GM18873 (cell line): ENCODE measurements around the gene ZNF514.
"Not testable (repeated sequence)": the region's sequence is repeated elsewhere in the genome, so short reads cannot be mapped to it uniquely, and the experiment has no call there.

Experiments used
- ATAC-seq: cut with Tn5 transposase; IDR thresholded peaks from one replicate; pipeline ENCODE4 v1.9.1; 2021; ENCODE audit warnings: mild to moderate bottlenecking, moderate library complexity, moderate number of reproducible peaks; ENCODE audit not compliant: unreplicated experiment, low FRiP score

ZNF514 gene

DNA sequence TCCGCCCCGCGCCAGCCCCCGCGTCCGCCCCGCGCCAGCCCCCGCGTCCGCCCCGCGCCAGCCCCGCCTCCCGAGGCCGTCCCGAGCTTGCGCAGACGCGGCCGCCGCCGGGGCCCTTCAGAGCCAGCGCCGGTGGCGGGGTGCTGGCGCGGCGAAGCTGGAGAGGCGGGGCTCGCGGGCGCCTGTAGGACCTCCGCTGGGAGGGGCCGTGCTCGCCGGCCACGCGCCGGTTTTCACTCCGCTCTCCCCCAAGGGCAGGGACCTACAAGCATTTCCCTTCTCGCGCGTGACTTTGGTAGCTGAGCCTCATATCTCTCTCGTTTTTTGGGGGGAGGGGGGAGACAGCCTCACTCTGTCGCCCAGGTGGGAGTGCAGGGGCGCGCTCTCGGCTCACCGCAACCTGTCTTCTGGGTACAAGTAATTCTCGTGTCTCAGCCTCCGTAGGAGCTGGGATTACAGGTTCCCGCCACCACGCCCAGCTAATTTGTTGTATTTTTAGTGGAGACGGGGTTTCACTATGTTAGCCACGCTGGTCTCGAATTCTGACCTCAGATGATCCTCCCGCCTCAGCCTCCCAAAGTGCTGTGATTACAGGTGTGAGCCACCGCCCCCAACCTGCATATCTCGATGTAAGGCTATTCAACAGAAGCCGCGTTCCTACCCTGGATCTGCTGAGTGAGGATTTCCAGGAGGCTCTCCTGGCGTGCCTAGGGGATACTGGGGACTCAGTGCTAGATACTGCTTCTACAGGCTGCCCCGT, at the start of gene ZNF514:
TSS of gene ZNF514 (minus strand) at position 159 of the 760 bp plus-strand sequence. CDS start 6,595 bp downstream, outside the sequence.
- ATAC-seq: peak; percentile 49

- ATAC-seq: no peak
These were observed 48.5 kb upstream of the ZNF514 start for GRCh38 chr2:95208106-95208505.

DNA sequence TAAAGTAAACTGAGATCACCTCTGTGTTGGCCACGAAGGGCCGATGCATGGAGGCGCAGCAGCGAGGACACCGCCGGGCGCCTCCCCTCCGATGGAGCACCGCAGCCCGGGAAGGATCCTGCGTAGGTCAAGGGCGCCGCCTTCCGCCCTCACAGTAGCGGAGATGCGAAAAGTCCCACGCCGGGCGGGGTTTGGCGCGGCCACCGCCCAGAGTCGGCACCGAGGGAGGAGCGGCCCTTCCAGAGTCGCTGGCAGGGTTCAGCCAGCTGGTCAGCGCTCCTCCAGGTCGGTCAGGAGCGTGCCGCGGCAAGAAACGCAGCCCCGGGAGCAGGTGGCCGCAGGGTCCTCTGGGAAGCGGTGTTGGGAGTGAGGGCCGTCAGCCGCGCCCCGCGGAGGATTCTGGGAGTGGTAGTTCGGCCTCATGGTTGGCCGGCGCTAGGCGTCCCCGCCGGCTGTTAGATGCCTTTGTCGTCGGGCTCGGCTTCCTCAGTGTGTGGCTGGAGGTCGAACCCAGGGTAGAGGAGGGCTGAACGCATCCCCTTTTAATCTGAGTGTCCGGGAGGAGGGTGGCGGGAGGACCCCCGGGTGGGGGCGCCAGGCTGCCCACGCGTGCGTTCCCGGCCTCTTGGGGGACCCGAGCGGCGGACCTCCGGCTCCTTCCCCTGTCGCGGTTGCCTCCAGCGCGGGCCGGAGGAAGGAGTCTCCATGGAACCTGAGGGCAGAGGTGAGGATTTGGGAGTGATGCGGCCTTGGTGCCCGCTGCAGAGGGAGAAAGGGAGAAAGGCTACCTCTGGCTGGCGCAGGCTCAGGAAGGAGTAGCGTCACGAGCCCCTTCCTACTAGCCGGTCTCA, 47.7 kb upstream of the ZNF514 start, which contains the start of gene ZNF892:
TSS of gene ZNF892 (plus strand) at position 411 of the 851 bp plus-strand sequence. CDS start at position 706, 295 bp downstream.
- peak; percentile 97 for ATAC-seq

GRCh38 chr2:95206096-95206495, 46.4 kb upstream of the ZNF514 start:
- no peak for ATAC-seq

GRCh38 chr2:95204396-95204795, 44.7 kb upstream of the ZNF514 start:
- no peak for ATAC-seq

- no peak for ATAC-seq
These were observed 44.3 kb upstream of the ZNF514 start for GRCh38 chr2:95203911-95204310.

- ATAC-seq: not testable (repeated sequence)
These were observed 33.3 kb upstream of the ZNF514 start for GRCh38 chr2:95192956-95193355.

- no peak for ATAC-seq
These were observed 26.3 kb upstream of the ZNF514 start for GRCh38 chr2:95185973-95186372.

DNA sequence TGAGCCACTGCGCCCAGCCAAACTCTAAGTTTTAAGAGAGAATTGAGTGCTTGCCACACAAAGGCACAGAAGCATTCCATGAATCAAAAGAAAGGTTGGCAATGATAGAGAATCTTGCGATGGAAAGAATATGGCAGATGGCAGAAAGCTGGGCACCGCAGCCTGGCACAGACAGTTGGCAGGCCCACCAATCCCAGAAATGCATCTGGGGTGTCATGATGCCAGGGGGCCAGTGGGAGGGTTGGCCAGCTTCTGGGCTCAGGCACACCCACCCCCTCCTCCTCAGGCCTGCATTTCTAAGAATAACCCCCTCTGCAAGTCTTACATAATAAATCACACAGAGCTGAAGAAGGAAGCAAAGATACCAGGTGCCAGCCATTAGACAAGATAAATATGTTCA, 25.5 kb upstream of the ZNF514 start:
- no peak for ATAC-seq

GRCh38 chr2:95181774-95182173, 22.1 kb upstream of the ZNF514 start:
- ATAC-seq: no peak

- no peak for ATAC-seq
These were observed 19.8 kb upstream of the ZNF514 start for GRCh38 chr2:95179451-95179850.

- ATAC-seq: no peak
These were observed 14.4 kb upstream of the ZNF514 start for GRCh38 chr2:95174031-95174542.

DNA sequence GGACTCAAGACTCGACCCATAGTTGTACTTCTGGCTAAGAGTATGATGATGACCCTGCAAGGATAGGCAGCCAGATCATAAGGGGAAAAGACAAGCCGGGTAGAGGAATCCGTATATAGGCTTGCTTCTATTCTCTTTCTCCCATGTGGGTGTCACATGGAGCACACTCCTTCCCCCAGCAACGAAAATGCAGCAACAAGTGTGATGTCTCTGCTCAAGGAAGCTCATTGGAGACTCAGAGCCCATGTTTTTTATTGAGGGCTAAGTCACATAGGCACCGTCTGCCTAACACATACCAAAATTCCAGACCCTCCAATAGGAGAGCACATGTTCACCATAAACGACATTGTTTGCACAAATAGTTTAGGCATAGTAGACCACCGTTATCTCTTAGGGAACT, 12.3 kb upstream of the ZNF514 start:
- no peak for ATAC-seq

- peak; percentile 1 for ATAC-seq
These were observed 6.6 kb upstream of the ZNF514 start for GRCh38 chr2:95166065-95166763.

DNA sequence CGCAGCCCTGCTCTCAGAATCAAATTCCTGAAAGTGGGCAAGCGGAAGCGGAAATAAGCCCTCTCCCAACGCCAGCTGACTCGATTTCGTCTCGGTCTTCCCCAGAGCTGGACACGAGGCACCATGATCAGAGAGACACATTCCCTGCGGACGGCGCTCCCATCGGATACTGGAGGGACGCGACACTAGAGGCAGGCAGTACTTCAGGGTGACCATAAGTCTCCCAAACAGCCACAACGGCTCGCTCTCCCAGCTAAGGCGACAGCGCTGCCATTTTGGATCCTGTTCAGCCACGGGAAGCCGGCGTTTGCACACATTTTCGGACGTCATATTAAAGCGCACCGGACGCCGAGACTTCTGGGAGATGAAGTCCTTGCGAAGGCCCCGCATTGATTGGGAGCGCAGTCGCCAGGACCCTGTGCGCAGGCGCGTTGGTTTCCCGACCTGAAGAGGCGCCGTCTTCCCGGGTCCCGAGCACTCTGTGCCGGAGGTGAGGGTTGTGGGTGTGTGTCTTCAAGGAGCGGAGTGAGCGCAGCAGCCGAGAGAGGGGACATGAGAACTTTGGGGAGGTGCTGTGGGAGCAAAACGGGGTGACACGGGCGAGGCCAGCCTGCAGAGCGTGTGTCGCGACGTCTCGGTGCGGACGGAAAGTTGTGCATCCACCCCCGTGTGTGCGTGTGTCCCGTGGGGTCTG, 5.9 kb upstream of the ZNF514 start, which contains the start of gene ZNF2:
TSS of gene ZNF2 (plus strand) at position 439 of the 694 bp plus-strand sequence. CDS start 10,418 bp downstream, outside the sequence.
- ATAC-seq: peak; percentile 83

DNA sequence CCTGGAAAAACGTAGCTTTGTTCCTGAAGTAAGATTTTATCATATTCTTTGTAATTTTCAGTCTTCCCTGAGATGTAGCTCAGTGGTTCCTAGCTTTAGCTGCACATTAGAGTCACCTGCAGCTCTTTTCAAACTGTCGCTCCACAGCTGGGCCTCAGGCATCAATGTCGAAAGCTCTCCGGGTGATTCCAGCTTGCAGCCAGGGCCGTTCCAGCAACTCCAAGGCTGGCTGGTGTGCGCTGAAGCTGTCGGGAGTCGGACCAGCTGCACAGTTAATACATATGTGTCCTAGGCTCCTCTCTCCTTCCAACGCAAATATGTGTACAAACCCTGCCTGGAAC, 5.4 kb upstream of the ZNF514 start:
- peak; percentile 1 for ATAC-seq

GRCh38 chr2:95158891-95159619, 593 bp downstream of the ZNF514 start:
- peak; percentile 35 for ATAC-seq

DNA sequence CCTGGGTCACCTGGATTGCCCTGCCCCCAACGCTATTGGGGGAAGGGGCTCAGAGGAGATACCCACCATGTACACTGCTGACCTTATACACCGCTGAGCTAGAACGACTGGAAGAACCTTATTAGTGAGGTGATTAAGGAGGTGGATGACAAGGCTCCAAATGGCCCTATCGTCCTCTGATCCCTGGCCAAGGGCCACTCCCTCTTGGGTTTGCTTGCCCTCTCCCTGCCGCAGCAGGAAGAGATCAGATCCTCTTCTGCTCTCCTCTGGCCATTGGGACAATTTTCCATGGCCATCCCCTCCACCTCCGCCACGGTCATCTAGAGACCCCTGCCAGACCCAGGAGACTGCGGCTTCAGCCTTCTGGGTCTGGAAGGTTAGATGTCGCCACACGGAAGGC, 1.2 kb downstream of the ZNF514 start:
- ATAC-seq: no peak

DNA sequence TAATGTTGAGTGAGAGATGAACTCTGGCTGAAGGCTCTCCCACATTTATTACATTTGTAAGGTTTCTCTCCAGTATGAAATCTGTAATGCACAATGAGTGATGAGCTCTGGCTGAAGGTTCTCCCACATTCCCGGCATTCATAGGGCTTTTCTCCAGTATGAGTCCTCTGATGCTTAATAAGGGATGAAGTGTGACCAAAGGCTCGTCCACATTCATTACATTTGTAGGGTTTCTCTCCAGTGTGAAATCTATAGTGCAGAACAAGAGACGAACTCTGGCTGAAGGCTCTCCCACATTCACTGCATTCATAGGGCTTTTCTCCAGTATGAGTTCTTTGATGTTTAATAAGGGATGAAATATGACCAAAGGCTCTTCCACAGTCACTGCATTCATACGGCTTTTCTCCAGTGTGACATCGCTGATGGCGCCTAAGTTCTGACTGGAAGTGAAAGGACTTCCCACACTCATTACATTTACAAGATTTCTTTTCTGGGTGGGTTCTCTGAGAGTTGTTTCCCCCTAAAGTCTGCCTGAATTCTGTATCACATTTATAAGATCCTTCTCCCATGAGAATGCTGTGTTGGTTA, 10.2 kb downstream of the ZNF514 start:
- ATAC-seq: no peak
